Activated T-cell treated with anti-CD3 and anti-CD28 coated beads for 4 hours (primary cell): ENCODE measurements around the gene INTS11.

ENCODE experiments used
- DNase-seq: peaks from one replicate; pipeline ENCODE4 v3.0.0-alpha.2; 2020

INTS11 gene

GRCh38 chr1:1357871-1358432 is 33.5 kb upstream of the INTS11 start:
- no peak for DNase-seq

- no peak for DNase-seq
Measured at GRCh38 chr1:1356796-1357401, 32.4 kb upstream of the INTS11 start.

GRCh38 chr1:1356166-1356795 is 31.8 kb upstream of the INTS11 start:
- DNase-seq, result no peak

GRCh38 chr1:1355416-1355815 is 31.0 kb upstream of the INTS11 start:
- DNase-seq, result no peak

GRCh38 chr1:1354271-1355247 is 30.1 kb upstream of the INTS11 start:
- DNase-seq, result no peak

GRCh38 chr1:1353389-1354151 is 29.1 kb upstream of the INTS11 start:
- no peak for DNase-seq

- DNase-seq, result no peak
Measured at GRCh38 chr1:1352786-1353388, 28.4 kb upstream of the INTS11 start.

GRCh38 chr1:1351511-1352427 is 27.3 kb upstream of the INTS11 start:
- DNase-seq, result no peak

GRCh38 chr1:1349256-1350012 is 25.0 kb upstream of the INTS11 start, which contains the start of gene DVL1:
Gene DVL1 (minus strand): TSS chr1:1349418. CDS start chr1:1349065, 353 bp downstream.
- peak; percentile 61 for DNase-seq

GRCh38 chr1:1348420-1349255 is 24.2 kb upstream of the INTS11 start:
- no peak for DNase-seq

GRCh38 chr1:1347663-1348419 is 23.4 kb upstream of the INTS11 start:
- no peak for DNase-seq

GRCh38 chr1:1347026-1347595 is 22.7 kb upstream of the INTS11 start:
- DNase-seq, result no peak

GRCh38 chr1:1346501-1346890 is 22.0 kb upstream of the INTS11 start:
- DNase-seq, result no peak

GRCh38 chr1:1345860-1346500 is 21.5 kb upstream of the INTS11 start:
- DNase-seq, result no peak

GRCh38 chr1:1345384-1345783 is 20.9 kb upstream of the INTS11 start:
- DNase-seq, result no peak

- peak; percentile 31 for DNase-seq
Measured at GRCh38 chr1:1344655-1345361, 20.3 kb upstream of the INTS11 start.
